LNCAP (cell line): Measurements from ENCODE around the gene CHRD.

Experiments
- TF ChIP-seq, protein P1 (sequence below): fragments of 450-650 bp; IDR thresholded peaks from 2 replicates; pipeline ENCODE4 v1.5.1; 2017; ENCODE audit warnings: mild to moderate bottlenecking

CHRD gene

DNA sequence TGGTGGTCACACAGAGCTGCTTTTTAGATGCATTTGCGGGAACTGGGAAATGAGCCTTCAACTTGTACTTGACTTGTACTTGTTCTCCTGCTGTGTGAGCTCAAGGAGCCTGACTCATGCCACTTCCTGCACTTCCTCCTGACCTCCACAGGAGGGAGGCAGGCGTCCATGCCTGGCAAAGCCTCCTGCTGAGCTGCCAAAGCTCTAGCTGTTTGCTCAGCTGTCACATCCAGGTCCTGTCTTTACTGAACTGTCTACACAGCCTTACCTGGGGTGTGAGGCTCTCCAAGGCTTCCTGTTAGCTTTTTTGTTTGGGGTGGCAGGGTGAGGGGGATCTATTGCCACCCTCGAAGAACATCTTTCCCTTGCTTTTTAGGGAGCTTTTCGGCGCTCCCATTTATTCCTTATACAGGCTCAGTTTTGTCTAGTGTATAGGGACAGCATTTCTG is 8.3 kb upstream of the CHRD start:
- TF ChIP-seq, protein P1, sequence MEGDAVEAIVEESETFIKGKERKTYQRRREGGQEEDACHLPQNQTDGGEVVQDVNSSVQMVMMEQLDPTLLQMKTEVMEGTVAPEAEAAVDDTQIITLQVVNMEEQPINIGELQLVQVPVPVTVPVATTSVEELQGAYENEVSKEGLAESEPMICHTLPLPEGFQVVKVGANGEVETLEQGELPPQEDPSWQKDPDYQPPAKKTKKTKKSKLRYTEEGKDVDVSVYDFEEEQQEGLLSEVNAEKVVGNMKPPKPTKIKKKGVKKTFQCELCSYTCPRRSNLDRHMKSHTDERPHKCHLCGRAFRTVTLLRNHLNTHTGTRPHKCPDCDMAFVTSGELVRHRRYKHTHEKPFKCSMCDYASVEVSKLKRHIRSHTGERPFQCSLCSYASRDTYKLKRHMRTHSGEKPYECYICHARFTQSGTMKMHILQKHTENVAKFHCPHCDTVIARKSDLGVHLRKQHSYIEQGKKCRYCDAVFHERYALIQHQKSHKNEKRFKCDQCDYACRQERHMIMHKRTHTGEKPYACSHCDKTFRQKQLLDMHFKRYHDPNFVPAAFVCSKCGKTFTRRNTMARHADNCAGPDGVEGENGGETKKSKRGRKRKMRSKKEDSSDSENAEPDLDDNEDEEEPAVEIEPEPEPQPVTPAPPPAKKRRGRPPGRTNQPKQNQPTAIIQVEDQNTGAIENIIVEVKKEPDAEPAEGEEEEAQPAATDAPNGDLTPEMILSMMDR: peak; percentile 92

DNA sequence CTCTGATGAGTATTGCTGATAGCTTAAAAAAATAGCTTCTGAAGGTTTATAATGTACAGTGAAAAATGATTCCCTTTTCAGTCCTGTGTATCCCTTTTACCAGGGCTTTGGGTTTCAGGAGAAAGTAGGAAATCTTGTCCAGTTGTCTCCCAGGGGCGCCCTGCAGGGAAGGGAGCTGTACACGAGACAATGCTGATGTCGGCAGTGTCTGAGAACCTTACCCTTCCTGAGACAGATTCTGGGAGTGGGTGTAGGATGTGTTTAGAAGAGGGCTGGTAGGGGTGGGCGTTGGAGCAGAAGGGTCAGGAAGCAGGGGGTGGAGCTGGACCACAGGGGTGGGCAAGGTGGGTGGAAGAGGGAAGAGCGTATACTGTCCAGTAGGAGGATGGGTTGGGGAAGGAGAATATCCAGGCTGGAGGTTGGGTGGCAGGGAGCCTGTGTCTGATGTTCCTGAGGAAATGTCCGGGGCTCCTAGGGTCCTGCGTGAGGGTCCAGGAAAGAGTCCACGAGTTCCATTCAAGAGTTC is 7.5 kb upstream of the CHRD start:
- TF ChIP-seq, protein P1: no peak

DNA sequence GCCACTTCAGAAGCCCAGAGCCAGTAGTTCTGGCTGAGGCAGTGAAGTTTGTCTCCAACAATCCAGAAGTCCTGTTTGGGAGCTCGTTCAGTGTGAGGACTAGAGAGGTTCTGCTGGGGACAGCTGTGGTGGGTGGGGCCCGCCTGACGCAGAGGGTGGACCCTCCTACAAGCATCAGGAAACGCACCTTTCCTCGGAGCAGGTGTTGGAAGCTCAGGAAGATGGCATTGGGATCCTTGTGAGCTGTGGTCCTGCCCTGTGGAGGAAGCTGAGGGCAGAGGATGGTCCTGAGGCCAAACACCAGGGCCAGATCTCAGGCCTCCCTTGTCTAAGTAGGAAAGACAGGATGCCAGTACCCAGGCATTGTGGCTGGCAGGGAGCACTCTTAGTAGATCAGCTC is 6.9 kb upstream of the CHRD start:
- TF ChIP-seq, protein P1: no peak

DNA sequence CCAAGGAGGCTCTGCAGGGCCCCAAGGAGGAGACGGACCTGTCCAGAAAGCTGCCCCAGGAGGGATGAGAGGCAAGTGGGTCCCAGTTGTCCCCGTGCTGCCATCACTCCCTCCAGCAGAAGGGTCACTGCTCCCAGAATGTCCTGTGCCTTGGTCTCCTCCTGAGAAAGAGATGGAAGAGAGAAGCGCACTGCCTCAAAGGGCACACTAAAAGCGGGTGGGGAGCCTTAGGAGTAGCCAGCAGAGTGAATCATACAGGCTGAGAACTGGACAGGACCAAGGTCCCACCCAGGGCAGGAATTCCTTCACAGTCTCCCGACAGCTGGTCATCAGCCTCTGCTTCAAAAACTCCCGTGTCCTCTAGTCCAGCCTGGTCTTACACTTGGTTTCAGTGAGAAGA is 6.4 kb upstream of the CHRD start:
- TF ChIP-seq, protein P1: no peak

DNA sequence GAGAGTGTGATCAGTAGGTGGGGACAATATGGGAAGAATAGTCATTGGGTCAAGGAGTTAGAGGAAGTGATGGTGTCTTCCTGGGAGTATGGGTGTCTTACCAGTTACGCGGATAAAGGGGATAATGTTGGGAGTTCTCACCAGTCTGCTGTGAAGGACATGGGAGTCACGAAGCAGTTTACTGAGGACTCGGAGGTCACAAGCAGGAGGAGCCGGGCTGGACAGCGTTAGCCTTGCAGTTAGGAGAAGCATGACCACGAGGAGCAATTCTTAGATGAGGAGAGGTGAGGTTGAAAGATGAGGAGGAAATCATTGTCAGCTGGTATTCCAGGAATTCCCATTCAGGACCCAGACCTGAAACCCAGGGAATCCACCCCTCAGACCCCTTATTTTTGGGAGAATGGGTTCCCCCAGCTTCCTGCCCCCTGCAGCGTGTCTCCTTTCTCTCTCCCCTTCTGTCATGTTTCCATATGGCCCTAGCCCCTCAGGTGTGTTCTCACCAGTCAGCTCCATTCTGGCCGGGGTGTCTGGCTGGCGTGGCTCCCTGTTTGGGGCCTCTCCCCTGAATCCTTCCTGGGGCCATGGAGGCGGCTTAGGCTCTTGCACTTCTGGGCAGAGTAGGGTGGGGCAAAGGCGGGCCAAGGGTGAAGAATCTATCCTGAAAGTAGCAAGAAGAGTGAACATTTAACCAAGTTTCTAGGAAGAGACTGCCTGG is 4.0 kb upstream of the CHRD start:
- TF ChIP-seq, protein P1: no peak

DNA sequence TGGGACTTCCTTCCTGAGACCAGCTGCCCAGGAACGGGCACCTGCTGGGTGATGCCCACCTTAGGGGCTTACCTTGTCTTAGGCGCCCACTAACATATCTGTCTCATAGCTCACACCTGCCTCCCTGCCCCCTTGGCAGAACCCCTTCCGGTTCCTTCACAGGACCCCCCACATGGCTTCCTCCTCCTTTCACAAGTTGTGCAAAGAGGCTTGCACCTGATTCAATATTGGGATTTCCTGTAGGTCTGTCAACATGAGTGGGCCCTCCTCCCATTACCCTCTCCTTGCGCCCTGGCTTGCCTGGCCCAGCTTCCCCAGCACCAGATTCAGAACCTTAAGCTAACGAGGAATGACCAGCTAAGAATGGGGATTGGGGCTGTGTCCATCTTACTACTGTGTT is 2.5 kb upstream of the CHRD start:
- TF ChIP-seq, protein P1: no peak

DNA sequence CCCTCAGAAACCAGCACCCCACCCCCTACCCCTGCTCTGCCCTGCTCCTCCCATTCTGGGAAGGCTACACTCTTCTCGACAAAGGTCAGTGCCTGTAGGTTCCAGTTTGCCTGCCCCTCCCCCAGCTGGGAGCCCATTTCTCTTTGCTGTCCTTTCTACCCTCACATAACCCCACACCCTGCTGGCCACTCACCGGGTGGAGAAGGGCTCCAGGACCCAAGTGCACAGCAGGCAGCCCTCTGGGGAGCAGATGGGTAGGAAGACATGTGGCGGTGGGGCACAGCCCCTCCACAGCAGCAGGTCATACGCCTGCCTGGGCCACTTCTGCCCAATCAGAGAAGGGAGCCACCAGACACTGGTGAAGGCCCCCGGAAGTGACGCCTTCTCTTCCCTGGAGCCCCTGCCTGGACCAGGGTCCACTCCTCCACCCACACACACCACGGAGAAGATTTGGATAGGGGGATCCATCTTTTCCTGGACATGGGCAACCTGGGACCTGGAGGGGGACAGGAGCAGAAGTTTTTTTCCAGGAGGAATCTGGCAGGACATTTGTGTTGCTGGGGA is 1.9 kb upstream of the CHRD start, which contains the start of gene THPO:
THPO (minus strand) TSS at position 326 of the 564 bp plus-strand sequence. CDS start 1,948 bp downstream, outside the sequence.
- TF ChIP-seq, protein P1: no peak
